Activated CD8-positive, alpha-beta memory T cell treated with anti-CD3 and anti-CD28 coated beads, Interleukin-2, amount 10 ng/mL, durations not matched to agents 7 days and 5 days (primary cell): ENCODE results near the gene FGA. TPM values are rescaled to one million over a fixed set of nuclear protein-coding genes. Genes with fewer than 3 reads are reported as not detected.

Experiments used
- ATAC-seq: fragments of 150-1000 bp; cut with Tn5 transposase; one replicate; pipeline ENCODE4 v1.10.0; 2021; ENCODE audit warnings: moderate library complexity
- CTCF ChIA-PET: fragments of 350-600 bp; sonication (Branson Sonifier 250); formaldehyde crosslinking; loops from one replicate; lab custom pipeline; 2021; ENCODE audit warnings: antibody characterized with exemption; lab: Charles Lee
- DNase-seq: peaks from one replicate; pipeline ENCODE4 v3.0.0-alpha.2; 2020
- H3K27ac Mint-ChIP-seq: one replicate; pipeline ENCODE4 v1.8.0; 2021; ENCODE audit warnings: mild to moderate bottlenecking, mixed read lengths
- H3K27me3 Mint-ChIP-seq: one replicate; pipeline ENCODE4 v1.8.0; 2021; ENCODE audit warnings: mixed read lengths
- H3K36me3 Mint-ChIP-seq: one replicate; pipeline ENCODE4 v1.8.0; 2021; ENCODE audit warnings: mild to moderate bottlenecking, mixed read lengths
- H3K4me1 Mint-ChIP-seq: one replicate; pipeline ENCODE4 v1.8.0; 2021; ENCODE audit warnings: mixed read lengths
- H3K4me3 Mint-ChIP-seq: one replicate; pipeline ENCODE4 v1.8.0; 2021; ENCODE audit warnings: mild to moderate bottlenecking, moderate library complexity, mixed read lengths
- H3K9me3 Mint-ChIP-seq: one replicate; pipeline ENCODE4 v1.8.0; 2022; ENCODE audit warnings: low read depth, mixed read lengths
- total RNA-seq, 2 experiments: library from RNA; stranded (reverse); gene quantifications; one replicate each; pipeline ENCODE4 v1.2.3, GENCODE V29; 2021

FGA gene
- total RNA-seq, 2 experiments from 2014 or later = not detected

GRCh38 chr4:154564311-154564710 is 26.2 kb downstream of the FGA start:
- ATAC-seq = no peak
- Mint-ChIP-seq H3K9me3 (no peaks in the 10 kb centered on the region), H3K4me1 (peaks cover 8% of the 10 kb centered on the region), H3K27ac (no peak overlapping the region), H3K4me3 (no peak overlapping the region), H3K36me3 (no peaks in the 10 kb centered on the region), H3K27me3 (peaks cover 2% of the 10 kb centered on the region)
- CTCF ChIA-PET = interaction anchor here (1.3 kb wide), 1 partner anchor 59 kb away, joined by 3 read pairs; no protein-coding TSS in a partner anchor
- no peak for DNase-seq

GRCh38 chr4:154562697-154563254 is 27.8 kb downstream of the FGA start, which contains the start of gene FGB:
FGB (plus strand) TSS chr4:154563011; CDS start chr4:154563019, 8 bp downstream.
- CTCF ChIA-PET = interaction anchor here (1.0 kb wide), 1 partner anchor 13 kb away, joined by 3 read pairs; the partner anchor contains the start of gene PLRG1
- Mint-ChIP-seq H3K4me1 (peaks cover 8% of the 10 kb centered on the region), H3K36me3 (no peaks in the 10 kb centered on the region), H3K9me3 (no peaks in the 10 kb centered on the region), H3K4me3 (no peak within 1 kb of the TSS), H3K27me3 (peaks cover 2% of the 10 kb centered on the region), H3K27ac (no peak within 1 kb of the TSS)
- DNase-seq = no peak
- ATAC-seq = no peak

GRCh38 chr4:154560824-154561231 is 29.7 kb downstream of the FGA start:
- CTCF ChIA-PET = interaction anchor here (3.1 kb wide), 1 partner anchor 60 kb away, joined by 61 read pairs; no protein-coding TSS in a partner anchor
- Mint-ChIP-seq H3K4me3 (no peak overlapping the region), H3K27me3 (peaks cover 2% of the 10 kb centered on the region), H3K27ac (no peak overlapping the region), H3K36me3 (no peaks in the 10 kb centered on the region), H3K9me3 (no peaks in the 10 kb centered on the region), H3K4me1 (peaks cover 8% of the 10 kb centered on the region)
- DNase-seq = no peak
- no peak for ATAC-seq

DNA sequence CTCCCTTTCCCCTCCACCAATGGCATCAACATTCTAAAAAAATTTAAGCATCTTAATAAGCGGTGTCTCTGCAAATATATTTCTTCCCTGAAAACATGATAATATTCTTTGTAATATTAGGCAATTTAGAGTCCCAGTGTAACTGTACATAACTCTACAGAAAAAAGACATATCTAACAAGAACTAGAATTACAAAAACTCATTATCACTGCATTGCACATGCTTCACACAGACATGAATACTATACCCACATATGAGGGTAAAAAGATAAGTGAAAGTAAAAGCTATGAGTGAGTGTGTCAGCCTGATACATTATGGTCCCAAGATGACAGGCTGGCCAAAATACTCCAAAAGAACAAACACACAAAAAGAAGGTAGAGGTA is 30.1 kb downstream of the FGA start:
- CTCF ChIA-PET = interaction anchor here (3.1 kb wide), 1 partner anchor 60 kb away, joined by 61 read pairs; no protein-coding TSS in a partner anchor
- H3K27ac Mint-ChIP-seq = no peak overlapping the region
- peaks cover 8% of the 10 kb centered on the region for H3K4me1 Mint-ChIP-seq
- DNase-seq (no peak), ATAC-seq (peak; percentile 42)
- no peak overlapping the region for H3K4me3 Mint-ChIP-seq
- H3K36me3 Mint-ChIP-seq = no peaks in the 10 kb centered on the region
- H3K9me3 Mint-ChIP-seq = no peaks in the 10 kb centered on the region
- H3K27me3 Mint-ChIP-seq = peaks cover 2% of the 10 kb centered on the region

GRCh38 chr4:154559494-154560418 is 30.8 kb downstream of the FGA start:
- CTCF ChIA-PET = interaction anchor here (0.7 to 3.1 kb wide), 14 partner anchors 8 to 108 kb away, joined by 3 to 61 read pairs (median 3); partner anchors contain the start of genes FGG and PLRG1
- Mint-ChIP-seq H3K9me3 (no peaks in the 10 kb centered on the region), H3K27ac (no peak overlapping the region), H3K27me3 (peaks cover 2% of the 10 kb centered on the region), H3K4me3 (no peak overlapping the region), H3K4me1 (peaks cover 8% of the 10 kb centered on the region), H3K36me3 (no peaks in the 10 kb centered on the region)
- no peak for DNase-seq
- ATAC-seq = peak; percentile 61

DNA sequence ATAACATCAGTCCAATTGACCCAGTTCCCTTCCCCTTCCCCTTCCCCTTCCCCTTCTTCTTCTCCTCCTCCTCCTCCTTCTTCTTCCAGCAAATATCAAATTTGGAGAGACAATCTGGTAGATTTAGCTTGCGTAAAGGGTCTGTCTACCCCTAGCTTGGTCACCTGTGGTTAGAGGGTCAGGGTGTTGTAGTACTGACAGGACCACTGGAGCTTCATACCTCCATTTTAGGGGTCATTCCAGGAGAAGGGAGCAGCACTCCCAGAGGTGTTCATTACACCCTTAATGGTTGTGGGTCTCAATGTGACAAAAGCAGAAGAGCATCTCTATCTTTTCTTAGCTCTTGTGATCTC is 31.4 kb downstream of the FGA start:
- peaks cover 8% of the 10 kb centered on the region for H3K4me1 Mint-ChIP-seq
- no peak overlapping the region for H3K4me3 Mint-ChIP-seq
- H3K27ac Mint-ChIP-seq = no peak overlapping the region
- no peaks in the 10 kb centered on the region for H3K9me3 Mint-ChIP-seq
- DNase-seq = no peak
- H3K36me3 Mint-ChIP-seq = no peaks in the 10 kb centered on the region
- H3K27me3 Mint-ChIP-seq = peaks cover 2% of the 10 kb centered on the region
- no peak for ATAC-seq
- CTCF ChIA-PET = interaction anchor here (0.7 to 3.1 kb wide), 14 partner anchors 8 to 108 kb away, joined by 3 to 61 read pairs (median 3); partner anchors contain the start of genes FGG and PLRG1

- DNase-seq = peak; percentile 83
- CTCF ChIA-PET = interaction anchor here (1.0 to 5.6 kb wide), 11 partner anchors 18 to 1376 kb away, joined by 3 to 57 read pairs (median 4); partner anchors contain the start of gene FGG
- Mint-ChIP-seq H3K36me3 (peaks cover 6% of the 10 kb centered on the region), H3K4me3 (no peak overlapping the region), H3K4me1 (peaks cover 18% of the 10 kb centered on the region), H3K9me3 (no peaks in the 10 kb centered on the region), H3K27me3 (no peaks in the 10 kb centered on the region), H3K27ac (no peak overlapping the region)
- ATAC-seq = peak; percentile 32
These were observed 38.5 kb downstream of the FGA start for GRCh38 chr4:154551872-154552686.

DNA sequence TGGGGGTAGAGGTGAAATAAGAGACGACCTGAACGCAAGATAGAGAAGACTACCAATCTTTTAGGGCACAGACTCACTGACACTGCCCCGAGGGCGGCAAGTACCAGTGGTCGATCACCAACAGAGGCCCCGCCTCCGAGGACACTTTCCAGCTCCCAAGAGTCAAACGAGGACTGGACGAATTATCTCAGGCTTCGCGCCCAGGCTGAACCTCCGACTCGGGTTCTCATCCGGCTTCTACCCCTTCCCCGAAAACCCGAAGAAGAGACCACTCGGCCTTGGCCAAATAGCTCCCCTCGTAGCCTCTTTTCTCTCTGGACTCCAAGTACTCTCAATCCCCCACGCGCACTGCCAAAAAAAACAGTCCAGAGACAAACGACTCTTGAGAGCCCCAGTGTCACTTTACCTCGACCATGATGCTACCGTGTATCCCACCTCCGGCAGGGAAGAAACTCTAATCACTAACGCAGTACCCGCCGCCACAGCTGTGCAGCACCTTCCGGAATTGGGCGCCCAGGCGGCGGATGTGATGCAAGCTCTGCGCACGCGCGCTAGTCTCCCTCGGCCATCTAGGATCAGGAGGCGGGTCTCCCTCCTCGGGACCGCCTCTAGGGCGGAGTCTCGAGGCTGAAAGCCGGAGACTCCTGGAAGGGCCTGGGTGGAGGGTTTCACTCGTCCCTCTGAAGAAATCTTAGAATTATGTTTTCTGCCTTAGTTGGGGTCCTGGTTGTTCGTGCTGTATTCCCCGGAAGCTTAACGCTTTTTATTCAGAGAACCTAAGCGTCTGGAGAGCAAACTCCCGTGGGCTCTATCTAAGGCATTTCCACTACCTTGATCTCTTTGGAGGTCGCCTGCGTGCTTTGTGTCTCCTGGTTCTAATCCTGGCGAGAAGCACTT is 40.4 kb downstream of the FGA start, which contains the start of gene PLRG1:
Gene PLRG1 (minus strand): TSS at position 507 of the 897 bp plus-strand sequence. CDS start 92 bp downstream, at position 415.
- ATAC-seq (peak; percentile 99), DNase-seq (peak; percentile 98)
- Mint-ChIP-seq H3K27ac (peak within 1 kb of the TSS; percentile 95), H3K9me3 (no peaks in the 10 kb centered on the region), H3K36me3 (peaks cover 11% of the 10 kb centered on the region), H3K4me1 (peaks cover 18% of the 10 kb centered on the region), H3K27me3 (no peaks in the 10 kb centered on the region), H3K4me3 (peak within 1 kb of the TSS; percentile 88)
- CTCF ChIA-PET = interaction anchor here (0.8 to 5.6 kb wide), 13 partner anchors 9 to 1404 kb away, joined by 3 to 57 read pairs (median 4); partner anchors contain the start of genes CTSO, FGB and MAP9

- no peak overlapping the region for H3K4me3 Mint-ChIP-seq
- H3K27me3 Mint-ChIP-seq = no peaks in the 10 kb centered on the region
- H3K9me3 Mint-ChIP-seq = no peaks in the 10 kb centered on the region
- CTCF ChIA-PET = no interaction called here
- H3K36me3 Mint-ChIP-seq = peaks cover 36% of the 10 kb centered on the region
- H3K4me1 Mint-ChIP-seq = peaks cover 14% of the 10 kb centered on the region
- no peak overlapping the region for H3K27ac Mint-ChIP-seq
- no peak for ATAC-seq
- no peak for DNase-seq
These were observed 44.9 kb downstream of the FGA start for GRCh38 chr4:154545689-154546088.

DNA sequence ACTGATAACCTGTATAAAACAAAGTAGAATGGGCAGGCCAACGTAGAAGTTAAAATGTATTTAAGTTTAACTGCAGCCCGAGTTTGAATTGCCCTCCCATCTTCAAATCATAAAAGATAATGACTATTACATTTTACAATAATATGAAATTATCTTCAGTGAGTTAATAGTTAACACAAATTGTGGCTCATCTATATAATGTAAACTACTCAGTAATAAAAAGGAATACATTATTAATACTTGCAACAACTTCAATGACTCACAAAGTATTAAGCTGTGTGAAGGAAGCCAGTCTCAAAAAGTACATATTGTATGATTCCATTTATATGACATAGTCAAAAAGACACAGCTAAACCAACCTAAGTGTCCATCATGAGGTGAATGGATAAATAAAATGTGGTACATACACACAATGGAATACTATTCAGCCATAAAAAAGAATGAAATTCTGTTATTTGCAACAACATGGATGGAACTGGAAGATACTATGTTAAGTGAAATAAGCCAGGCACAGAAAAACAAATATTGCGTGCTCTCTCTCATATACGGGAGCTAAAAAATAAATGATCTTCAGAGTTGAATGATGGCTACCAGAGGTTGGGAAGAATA is 48.2 kb downstream of the FGA start:
- CTCF ChIA-PET = no interaction called here
- Mint-ChIP-seq H3K9me3 (no peaks in the 10 kb centered on the region), H3K36me3 (peaks cover 49% of the 10 kb centered on the region), H3K4me1 (no peaks in the 10 kb centered on the region), H3K4me3 (no peak overlapping the region), H3K27ac (no peak overlapping the region), H3K27me3 (no peaks in the 10 kb centered on the region)
- DNase-seq (no peak), ATAC-seq (no peak)
